HL-60 (cell line): ENCODE data around the gene IGSF23.
"Not testable (repeated sequence)": the region's sequence is repeated elsewhere in the genome, so short reads cannot be mapped to it uniquely, and the experiment has no call there.

Experiments
- GABPA ChIP-seq: IDR thresholded peaks from 2 replicates; pipeline ENCODE4 v1.6.1; 2012; ENCODE audit warnings: low read depth
- POLR2AphosphoS5 ChIP-seq: IDR thresholded peaks from 2 replicates; pipeline ENCODE4 v1.6.1; 2012; ENCODE audit warnings: low read depth
- SPI1 ChIP-seq: IDR thresholded peaks from 2 replicates; pipeline ENCODE4 v1.6.1; 2012; ENCODE audit warnings: low read depth, mild to moderate bottlenecking, borderline replicate concordance
- TF ChIP-seq, protein P1 (sequence below): IDR thresholded peaks from 2 replicates; pipeline ENCODE4 v1.6.1; 2012; ENCODE audit warnings: low read depth; ENCODE audit not compliant: insufficient replicate concordance
- TF ChIP-seq, protein P2 (sequence below): IDR thresholded peaks from one replicate; pipeline ENCODE4 v1.5.1; 2011; ENCODE audit warnings: low read length, control low read depth, inconsistent platforms; ENCODE audit not compliant: insufficient read depth

DNA sequence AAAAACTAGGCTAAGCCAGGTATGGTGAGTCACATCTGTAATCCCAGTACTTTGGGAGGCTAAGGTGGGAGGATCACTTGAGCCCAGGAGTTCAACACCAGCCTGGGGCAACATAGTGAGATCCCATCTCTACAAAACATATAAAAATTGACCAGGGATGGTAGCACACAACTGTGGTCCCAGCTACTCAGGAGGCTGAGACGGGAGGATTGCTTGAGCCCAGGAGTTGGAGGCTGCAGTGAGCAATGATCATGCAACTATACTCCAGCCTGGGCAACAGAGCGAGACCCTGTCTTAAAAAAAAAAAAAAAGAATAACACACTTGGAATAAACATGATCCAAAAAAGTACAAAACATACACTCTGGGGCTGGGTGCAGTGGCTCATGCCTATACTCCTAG is 56.7 kb downstream of the IGSF23 start:
- TF ChIP-seq, protein P1, sequence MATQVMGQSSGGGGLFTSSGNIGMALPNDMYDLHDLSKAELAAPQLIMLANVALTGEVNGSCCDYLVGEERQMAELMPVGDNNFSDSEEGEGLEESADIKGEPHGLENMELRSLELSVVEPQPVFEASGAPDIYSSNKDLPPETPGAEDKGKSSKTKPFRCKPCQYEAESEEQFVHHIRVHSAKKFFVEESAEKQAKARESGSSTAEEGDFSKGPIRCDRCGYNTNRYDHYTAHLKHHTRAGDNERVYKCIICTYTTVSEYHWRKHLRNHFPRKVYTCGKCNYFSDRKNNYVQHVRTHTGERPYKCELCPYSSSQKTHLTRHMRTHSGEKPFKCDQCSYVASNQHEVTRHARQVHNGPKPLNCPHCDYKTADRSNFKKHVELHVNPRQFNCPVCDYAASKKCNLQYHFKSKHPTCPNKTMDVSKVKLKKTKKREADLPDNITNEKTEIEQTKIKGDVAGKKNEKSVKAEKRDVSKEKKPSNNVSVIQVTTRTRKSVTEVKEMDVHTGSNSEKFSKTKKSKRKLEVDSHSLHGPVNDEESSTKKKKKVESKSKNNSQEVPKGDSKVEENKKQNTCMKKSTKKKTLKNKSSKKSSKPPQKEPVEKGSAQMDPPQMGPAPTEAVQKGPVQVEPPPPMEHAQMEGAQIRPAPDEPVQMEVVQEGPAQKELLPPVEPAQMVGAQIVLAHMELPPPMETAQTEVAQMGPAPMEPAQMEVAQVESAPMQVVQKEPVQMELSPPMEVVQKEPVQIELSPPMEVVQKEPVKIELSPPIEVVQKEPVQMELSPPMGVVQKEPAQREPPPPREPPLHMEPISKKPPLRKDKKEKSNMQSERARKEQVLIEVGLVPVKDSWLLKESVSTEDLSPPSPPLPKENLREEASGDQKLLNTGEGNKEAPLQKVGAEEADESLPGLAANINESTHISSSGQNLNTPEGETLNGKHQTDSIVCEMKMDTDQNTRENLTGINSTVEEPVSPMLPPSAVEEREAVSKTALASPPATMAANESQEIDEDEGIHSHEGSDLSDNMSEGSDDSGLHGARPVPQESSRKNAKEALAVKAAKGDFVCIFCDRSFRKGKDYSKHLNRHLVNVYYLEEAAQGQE: not testable (repeated sequence)
- TF ChIP-seq, protein P2, sequence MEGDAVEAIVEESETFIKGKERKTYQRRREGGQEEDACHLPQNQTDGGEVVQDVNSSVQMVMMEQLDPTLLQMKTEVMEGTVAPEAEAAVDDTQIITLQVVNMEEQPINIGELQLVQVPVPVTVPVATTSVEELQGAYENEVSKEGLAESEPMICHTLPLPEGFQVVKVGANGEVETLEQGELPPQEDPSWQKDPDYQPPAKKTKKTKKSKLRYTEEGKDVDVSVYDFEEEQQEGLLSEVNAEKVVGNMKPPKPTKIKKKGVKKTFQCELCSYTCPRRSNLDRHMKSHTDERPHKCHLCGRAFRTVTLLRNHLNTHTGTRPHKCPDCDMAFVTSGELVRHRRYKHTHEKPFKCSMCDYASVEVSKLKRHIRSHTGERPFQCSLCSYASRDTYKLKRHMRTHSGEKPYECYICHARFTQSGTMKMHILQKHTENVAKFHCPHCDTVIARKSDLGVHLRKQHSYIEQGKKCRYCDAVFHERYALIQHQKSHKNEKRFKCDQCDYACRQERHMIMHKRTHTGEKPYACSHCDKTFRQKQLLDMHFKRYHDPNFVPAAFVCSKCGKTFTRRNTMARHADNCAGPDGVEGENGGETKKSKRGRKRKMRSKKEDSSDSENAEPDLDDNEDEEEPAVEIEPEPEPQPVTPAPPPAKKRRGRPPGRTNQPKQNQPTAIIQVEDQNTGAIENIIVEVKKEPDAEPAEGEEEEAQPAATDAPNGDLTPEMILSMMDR: not testable (repeated sequence)
- not testable (repeated sequence) for TF ChIP-seq POLR2AphosphoS5, GABPA, SPI1
